Glutamatergic neuron (in vitro differentiated cells): ENCODE data around the gene RPL15. TPM values are rescaled to one million over a fixed set of nuclear protein-coding genes. Genes with fewer than 3 reads are reported as not detected.

ENCODE experiments used
- DNase-seq: peaks from one replicate; pipeline ENCODE4 v3.0.0; 2022
- H3K27ac Mint-ChIP-seq: one replicate; pipeline ENCODE4 v1.8.0; 2020; ENCODE audit warnings: mild to moderate bottlenecking, mixed read lengths, inconsistent platforms; ENCODE audit not compliant: unreplicated experiment
- H3K27me3 Mint-ChIP-seq: one replicate; pipeline ENCODE4 v1.8.0; 2020; ENCODE audit warnings: mild to moderate bottlenecking, moderate library complexity, mixed read lengths, inconsistent platforms; ENCODE audit not compliant: unreplicated experiment
- H3K36me3 Mint-ChIP-seq: one replicate; pipeline ENCODE4 v1.8.0; 2020; ENCODE audit warnings: mild to moderate bottlenecking, mixed read lengths, inconsistent platforms; ENCODE audit not compliant: unreplicated experiment
- H3K4me1 Mint-ChIP-seq: one replicate; pipeline ENCODE4 v1.8.0; 2020; ENCODE audit warnings: mild to moderate bottlenecking, low read depth, mixed read lengths, inconsistent platforms; ENCODE audit not compliant: unreplicated experiment
- H3K4me3 Mint-ChIP-seq: one replicate; pipeline ENCODE4 v1.8.0; 2020; ENCODE audit warnings: mild to moderate bottlenecking, mixed read lengths, inconsistent platforms; ENCODE audit not compliant: unreplicated experiment
- H3K9me3 Mint-ChIP-seq: one replicate; pipeline ENCODE4 v1.8.0; 2020; ENCODE audit warnings: mild to moderate bottlenecking, moderate library complexity, mixed read lengths, inconsistent platforms; ENCODE audit not compliant: unreplicated experiment
- CTCF ChIP-seq: fragments of 200-600 bp; sonication (generic); IDR thresholded peaks from one replicate; pipeline ENCODE4 v1.5.0; 2021; ENCODE audit not compliant: partially characterized antibody, unreplicated experiment
- total RNA-seq: library from RNA; stranded (reverse); fragmentation: NEBNext Ultra II Directional; extraction: Animal tissue kit (Norgen Biotek cat#: 25700); gene quantifications from one replicate; pipeline ENCODE4 v1.2.1, GENCODE V29; 2021; ENCODE audit not compliant: unreplicated experiment

The RPL15 gene
- total RNA-seq, 1 donor from 2014 or later, result 1,377 TPM

- H3K36me3 Mint-ChIP-seq, result no peaks in the 10 kb centered on the region
- no peak for TF ChIP-seq CTCF
- H3K9me3 Mint-ChIP-seq, result peaks cover 5% of the 10 kb centered on the region
- peaks cover 17% of the 10 kb centered on the region for H3K4me1 Mint-ChIP-seq
- no peak overlapping the region for H3K27ac Mint-ChIP-seq
- no peak for DNase-seq
- H3K4me3 Mint-ChIP-seq, result no peak overlapping the region
- peaks cover 6% of the 10 kb centered on the region for H3K27me3 Mint-ChIP-seq
These were observed 3.3 kb downstream of the RPL15 start for GRCh38 chr3:23920151-23920655.

- peaks cover 6% of the 10 kb centered on the region for H3K27me3 Mint-ChIP-seq
- peaks cover 3% of the 10 kb centered on the region for H3K9me3 Mint-ChIP-seq
- H3K4me3 Mint-ChIP-seq, result no peak overlapping the region
- no peak overlapping the region for H3K27ac Mint-ChIP-seq
- DNase-seq, result no peak
- H3K4me1 Mint-ChIP-seq, result peaks cover 11% of the 10 kb centered on the region
- H3K36me3 Mint-ChIP-seq, result no peaks in the 10 kb centered on the region
- no peak for TF ChIP-seq CTCF
These were observed 4.2 kb downstream of the RPL15 start for GRCh38 chr3:23921052-23921511.

- no peaks in the 10 kb centered on the region for H3K9me3 Mint-ChIP-seq
- H3K27me3 Mint-ChIP-seq, result peaks cover 2% of the 10 kb centered on the region
- no peak for DNase-seq
- no peak overlapping the region for H3K27ac Mint-ChIP-seq
- no peak overlapping the region for H3K4me3 Mint-ChIP-seq
- no peaks in the 10 kb centered on the region for H3K36me3 Mint-ChIP-seq
- H3K4me1 Mint-ChIP-seq, result peaks cover 4% of the 10 kb centered on the region
- no peak for TF ChIP-seq CTCF
These were observed 6.9 kb downstream of the RPL15 start for GRCh38 chr3:23923786-23924185.

- DNase-seq, result no peak
- H3K27me3 Mint-ChIP-seq, result no peaks in the 10 kb centered on the region
- TF ChIP-seq CTCF, result no peak
- no peaks in the 10 kb centered on the region for H3K4me1 Mint-ChIP-seq
- H3K9me3 Mint-ChIP-seq, result no peaks in the 10 kb centered on the region
- no peaks in the 10 kb centered on the region for H3K36me3 Mint-ChIP-seq
- H3K27ac Mint-ChIP-seq, result no peak overlapping the region
- no peak overlapping the region for H3K4me3 Mint-ChIP-seq
These were observed 9.3 kb downstream of the RPL15 start for GRCh38 chr3:23926246-23926645.

- Mint-ChIP-seq H3K9me3 (no peaks in the 10 kb centered on the region), H3K4me3 (no peak overlapping the region), H3K27ac (no peak overlapping the region), H3K27me3 (no peaks in the 10 kb centered on the region), H3K4me1 (no peaks in the 10 kb centered on the region), H3K36me3 (no peaks in the 10 kb centered on the region)
- DNase-seq, result no peak
- no peak for TF ChIP-seq CTCF
These were observed 9.8 kb downstream of the RPL15 start for GRCh38 chr3:23926736-23927135.
